Measurements from ENCODE around the gene RPL38. TPM values are rescaled to one million over a fixed set of nuclear protein-coding genes. Genes with fewer than 3 reads are reported as not detected.

The RPL38 gene
- total RNA-seq, 1 donor from 2014 or later = 571 TPM

DNA sequence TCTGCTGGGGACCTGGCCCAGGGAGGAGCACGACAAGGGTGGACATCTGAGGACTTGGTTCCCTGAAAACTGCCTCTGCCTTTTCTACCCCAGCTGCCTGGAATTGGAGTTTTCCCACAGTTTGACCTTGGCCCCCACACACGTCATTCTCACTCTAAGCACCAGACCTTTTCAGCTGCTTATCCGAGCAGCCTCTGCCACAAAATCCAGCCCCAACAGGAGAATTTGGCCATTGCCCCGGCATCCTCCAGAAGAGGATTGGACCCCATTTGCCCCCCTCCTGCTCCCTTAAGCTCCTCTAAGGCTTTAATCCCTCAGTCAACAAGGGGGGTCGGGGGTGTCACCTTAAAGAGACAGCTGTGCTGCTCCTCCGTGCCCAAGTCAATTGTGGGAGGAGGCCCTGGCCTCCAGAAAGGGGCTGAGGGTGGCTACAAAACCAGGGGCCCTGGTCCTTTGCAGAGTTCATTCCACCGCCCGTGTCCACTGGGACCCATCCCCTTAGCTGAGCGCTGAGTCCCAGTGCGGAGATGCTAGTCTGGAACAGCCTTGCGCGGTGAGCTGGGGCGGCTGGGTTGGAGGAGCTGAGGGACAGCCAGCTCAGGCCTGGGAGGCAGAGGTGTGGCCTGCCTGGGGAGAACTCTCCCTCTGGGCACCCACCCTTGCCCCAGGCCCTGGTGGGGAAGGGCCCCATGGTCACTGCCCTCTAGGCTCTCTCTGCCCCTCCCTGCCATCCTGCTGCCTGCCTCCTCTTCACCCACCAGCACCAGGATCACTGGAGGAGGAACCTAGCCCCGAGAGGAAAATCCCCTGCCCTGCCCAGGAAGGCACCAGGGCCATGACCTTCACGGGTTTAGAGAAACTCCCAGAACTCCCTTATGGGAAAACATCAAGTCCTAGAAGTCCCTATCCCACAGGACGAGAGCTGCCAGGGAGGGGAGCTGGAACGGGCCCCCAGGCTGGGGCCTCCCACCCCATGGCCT lies 28.7 kb downstream of the RPL38 start:
- no peak for DNase-seq (ENCODE audit: extremely low spot score in 2 of 2)
- intact Hi-C loops (cut with DNase I) = no loop called here
- H3K4me3 ChIP-seq = no peak overlapping the region
- TF ChIP-seq POLR2A (IDR thresholded peaks at IDR 0.05) (no peak), CTCF (IDR thresholded peaks at IDR 0.05) (no peak), POLR2AphosphoS5 (IDR thresholded peaks at IDR 0.05; ENCODE audit: insufficient read depth in 1 of 2, low read depth in 1 of 2) (no peak)
- no peaks in the 10 kb centered on the region for H3K36me3 ChIP-seq
- no peaks in the 10 kb centered on the region for H3K4me1 ChIP-seq
- no peak overlapping the region for H3K27ac ChIP-seq
- H3K27me3 ChIP-seq = no peaks in the 10 kb centered on the region
- H3K9me3 ChIP-seq = no peaks in the 10 kb centered on the region

- TF ChIP-seq POLR2A (IDR thresholded peaks at IDR 0.05) (no peak), POLR2AphosphoS5 (IDR thresholded peaks at IDR 0.05; ENCODE audit: insufficient read depth in 1 of 2, low read depth in 1 of 2) (no peak), CTCF (IDR thresholded peaks at IDR 0.05) (no peak)
- DNase-seq (ENCODE audit: extremely low spot score in 2 of 2) = no peak
- H3K4me1 ChIP-seq = no peaks in the 10 kb centered on the region
- no peaks in the 10 kb centered on the region for H3K27me3 ChIP-seq
- no peak overlapping the region for H3K27ac ChIP-seq
- no peaks in the 10 kb centered on the region for H3K36me3 ChIP-seq
- H3K9me3 ChIP-seq = no peaks in the 10 kb centered on the region
- H3K4me3 ChIP-seq = no peak overlapping the region
- intact Hi-C loops (cut with DNase I) = no loop called here
These were observed 30.5 kb downstream of the RPL38 start for GRCh38 chr17:74233937-74234336.

- Histone ChIP-seq H3K4me1 (no peaks in the 10 kb centered on the region), H3K4me3 (no peak overlapping the region), H3K27me3 (no peaks in the 10 kb centered on the region), H3K36me3 (no peaks in the 10 kb centered on the region), H3K9me3 (no peaks in the 10 kb centered on the region), H3K27ac (no peak overlapping the region)
- no peak for TF ChIP-seq POLR2AphosphoS5 (IDR thresholded peaks at IDR 0.05; ENCODE audit: insufficient read depth in 1 of 2, low read depth in 1 of 2)
- TF ChIP-seq POLR2A (IDR thresholded peaks at IDR 0.05) = no peak
- no peak for TF ChIP-seq CTCF (IDR thresholded peaks at IDR 0.05)
- DNase-seq (ENCODE audit: extremely low spot score in 2 of 2) = no peak
- intact Hi-C loops (cut with DNase I) = no loop called here
These were observed 31.0 kb downstream of the RPL38 start for GRCh38 chr17:74234486-74234885.

- Histone ChIP-seq H3K4me1 (no peaks in the 10 kb centered on the region), H3K36me3 (no peaks in the 10 kb centered on the region), H3K4me3 (peak overlapping the region in 1 of 2 donors; percentile 8), H3K9me3 (no peaks in the 10 kb centered on the region), H3K27me3 (no peaks in the 10 kb centered on the region), H3K27ac (no peak overlapping the region)
- intact Hi-C loops (cut with DNase I) = no loop called here
- no peak for DNase-seq (ENCODE audit: extremely low spot score in 2 of 2)
- TF ChIP-seq POLR2AphosphoS5 (IDR thresholded peaks at IDR 0.05; ENCODE audit: insufficient read depth in 1 of 2, low read depth in 1 of 2) (no peak), CTCF (IDR thresholded peaks at IDR 0.05) (no peak), POLR2A (IDR thresholded peaks at IDR 0.05) (no peak)
These were observed 31.6 kb downstream of the RPL38 start for GRCh38 chr17:74235040-74235581.

DNA sequence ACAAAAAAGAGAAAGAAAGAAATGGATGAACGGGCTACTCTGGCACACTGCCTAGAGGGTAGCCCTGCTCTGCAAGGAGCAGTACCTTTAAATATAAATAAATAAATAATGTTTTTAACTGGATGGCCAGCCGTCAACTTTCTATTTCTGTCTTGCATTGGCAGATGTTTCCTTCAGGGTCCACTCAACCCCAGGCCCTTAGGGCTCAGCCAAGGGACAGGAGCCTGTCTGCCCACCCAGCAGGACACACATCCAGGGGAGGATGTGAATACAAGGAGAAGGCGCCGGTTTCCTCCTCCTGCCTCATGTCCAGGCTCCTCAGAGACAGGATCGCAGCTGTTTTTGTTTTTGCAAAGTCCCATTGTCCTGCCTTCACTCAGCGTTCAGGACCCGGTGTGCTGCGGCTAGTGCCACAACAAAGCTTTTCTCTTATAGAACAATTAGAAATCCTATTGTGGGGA lies 32.5 kb downstream of the RPL38 start:
- no peaks in the 10 kb centered on the region for H3K36me3 ChIP-seq
- H3K9me3 ChIP-seq = no peaks in the 10 kb centered on the region
- intact Hi-C loops (cut with DNase I) = no loop called here
- DNase-seq (ENCODE audit: extremely low spot score in 2 of 2) = no peak
- H3K27ac ChIP-seq = no peak overlapping the region
- TF ChIP-seq CTCF (IDR thresholded peaks at IDR 0.05) = no peak
- no peak for TF ChIP-seq POLR2A (IDR thresholded peaks at IDR 0.05)
- no peak for TF ChIP-seq POLR2AphosphoS5 (IDR thresholded peaks at IDR 0.05; ENCODE audit: insufficient read depth in 1 of 2, low read depth in 1 of 2)
- H3K27me3 ChIP-seq = no peaks in the 10 kb centered on the region
- no peaks in the 10 kb centered on the region for H3K4me1 ChIP-seq
- H3K4me3 ChIP-seq = no peak overlapping the region
